ENCODE results near the gene CLEC2L. TPM values are rescaled to one million over a fixed set of nuclear protein-coding genes. Genes with fewer than 3 reads are reported as not detected.

Gene CLEC2L
- total RNA-seq, 5 donors from 2014 or later (not counting 1 experiment from before 2014, with no cell fraction given), result not detected

DNA sequence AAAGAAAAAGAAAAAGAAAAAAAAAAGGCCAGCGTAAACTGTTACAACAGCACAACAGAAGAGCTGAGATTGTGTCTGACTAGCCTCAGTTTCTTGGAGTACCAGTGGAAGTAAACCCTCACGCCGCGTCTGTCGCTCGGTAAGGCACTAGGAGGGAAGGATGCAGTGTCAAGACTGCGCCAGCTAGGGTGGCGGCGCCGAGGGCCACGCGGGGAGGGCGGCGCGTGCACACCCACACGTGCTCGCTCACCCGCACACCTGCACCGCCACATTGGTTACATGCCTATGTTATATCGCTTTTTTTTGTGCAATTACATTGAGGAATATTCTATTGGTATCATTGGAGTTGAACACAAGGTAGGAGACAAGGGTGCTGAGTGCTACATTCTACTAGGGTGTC, 48.2 kb downstream of the CLEC2L start:
- H3K27ac Mint-ChIP-seq, result no peak overlapping the region
- no peak overlapping the region for H3K4me3 ChIP-seq (ENCODE audit: control insufficient read depth in 1 of 2, extremely low read depth in 1 of 2, low read length in 1 of 2)
- no peaks in the 10 kb centered on the region for H3K9me3 ChIP-seq
- no peaks in the 10 kb centered on the region for H3K27me3 ChIP-seq (replicated peaks in 1 of 2; ENCODE audit: control insufficient read depth in 2 of 2, extremely low read depth in 1 of 2, insufficient read depth in 2 of 2, low read length in 1 of 2)
- H3K27ac ChIP-seq (ENCODE audit: low read length), result no peak overlapping the region
- no peak for ATAC-seq (replicated peaks in 1 of 4)
- DNase-seq, result no peak
- H3K36me3 ChIP-seq (ENCODE audit: control insufficient read depth in 2 of 2, extremely low read depth in 1 of 2, insufficient read depth in 1 of 2, low read length in 1 of 2), result peaks cover 17 to 25% of the 10 kb centered on the region in 2 donors
- 98% methylated on average over 18 of the region's 20 CpGs for WGBS (ENCODE audit: insufficient coverage)
- H3K4me1 Mint-ChIP-seq, result peaks cover 6 to 10% (median 7%) of the 10 kb centered on the region in 3 donors
- H3K36me3 Mint-ChIP-seq, result peaks cover 59% of the 10 kb centered on the region
- H3K4me3 Mint-ChIP-seq, result no peak overlapping the region
- H3K27me3 Mint-ChIP-seq, result no peaks in the 10 kb centered on the region
- H3K4me1 ChIP-seq (ENCODE audit: control insufficient read depth in 1 of 2, extremely low read depth in 1 of 2, insufficient read depth in 2 of 2, low read length in 2 of 2), result no peaks in the 10 kb centered on the region
- POLR2A ChIA-PET, result no interaction called here
- no peaks in the 10 kb centered on the region for H3K9me3 Mint-ChIP-seq
- CTCF ChIA-PET, result no interaction called here

GRCh38 chr7:139572071-139572470, 48.6 kb downstream of the CLEC2L start:
- Mint-ChIP-seq H3K27ac (no peak overlapping the region), H3K9me3 (no peaks in the 10 kb centered on the region), H3K27me3 (no peaks in the 10 kb centered on the region), H3K4me1 (peaks cover 2 to 6% (median 6%) of the 10 kb centered on the region in 3 donors), H3K4me3 (no peak overlapping the region), H3K36me3 (peaks cover 58% of the 10 kb centered on the region)
- 100% methylated on average over 1 of the region's 15 CpGs for WGBS (ENCODE audit: insufficient coverage)
- H3K4me1 ChIP-seq (ENCODE audit: control insufficient read depth in 1 of 2, extremely low read depth in 1 of 2, insufficient read depth in 2 of 2, low read length in 2 of 2), result no peaks in the 10 kb centered on the region
- CTCF ChIA-PET, result no interaction called here
- POLR2A ChIA-PET, result no interaction called here
- ATAC-seq (replicated peaks in 1 of 4) (no peak), DNase-seq (no peak)
- no peak overlapping the region for H3K4me3 ChIP-seq (ENCODE audit: control insufficient read depth in 1 of 2, extremely low read depth in 1 of 2, low read length in 1 of 2)
- peaks cover 17 to 25% of the 10 kb centered on the region in 2 donors for H3K36me3 ChIP-seq (ENCODE audit: control insufficient read depth in 2 of 2, extremely low read depth in 1 of 2, insufficient read depth in 1 of 2, low read length in 1 of 2)
- H3K9me3 ChIP-seq, result no peaks in the 10 kb centered on the region
- H3K27ac ChIP-seq (ENCODE audit: low read length), result no peak overlapping the region
- H3K27me3 ChIP-seq (replicated peaks in 1 of 2; ENCODE audit: control insufficient read depth in 2 of 2, extremely low read depth in 1 of 2, insufficient read depth in 2 of 2, low read length in 1 of 2), result no peaks in the 10 kb centered on the region

DNA sequence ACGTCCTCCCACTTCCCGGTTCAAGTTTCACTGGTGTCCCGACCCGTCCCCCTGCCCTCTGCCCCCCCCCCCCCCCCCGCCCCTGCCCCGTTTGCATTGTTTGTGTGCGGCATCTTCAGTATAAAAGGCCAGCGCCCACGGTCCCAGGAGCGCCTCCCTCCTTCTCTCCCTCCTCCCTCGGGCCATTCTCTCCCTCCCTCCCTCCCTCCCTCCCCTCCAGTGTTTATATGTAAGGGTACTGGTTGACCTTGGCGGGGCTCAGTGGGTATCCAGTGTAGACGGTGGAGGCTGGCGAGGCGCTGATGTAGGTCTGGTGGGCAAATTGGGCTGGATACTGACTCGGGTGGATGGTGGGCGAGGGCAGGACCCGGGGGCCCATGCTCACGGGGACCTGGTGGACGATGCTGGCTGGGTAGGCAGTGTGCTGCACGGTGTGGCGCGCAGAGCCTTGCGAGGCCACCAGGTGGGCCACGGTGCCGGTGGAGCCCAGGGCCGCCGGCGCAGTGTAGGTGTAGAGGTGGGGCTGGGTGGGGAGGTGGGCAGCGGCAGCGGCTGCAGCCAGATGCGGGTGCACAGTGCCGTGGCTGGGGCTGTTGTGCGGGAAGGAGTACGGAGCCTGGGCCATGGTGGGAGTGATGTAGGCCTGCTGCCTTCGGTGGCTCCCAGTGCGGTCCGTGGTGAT, 49.4 kb downstream of the CLEC2L start:
- H3K36me3 Mint-ChIP-seq, result peaks cover 54% of the 10 kb centered on the region
- H3K36me3 ChIP-seq (ENCODE audit: control insufficient read depth in 2 of 2, extremely low read depth in 1 of 2, insufficient read depth in 1 of 2, low read length in 1 of 2), result peaks cover 17 to 25% of the 10 kb centered on the region in 2 donors
- no peak overlapping the region for H3K4me3 Mint-ChIP-seq
- CTCF ChIA-PET, result no interaction called here
- no peak overlapping the region for H3K27ac ChIP-seq (ENCODE audit: low read length)
- POLR2A ChIA-PET, result no interaction called here
- 97% methylated on average over 27 of the region's 38 CpGs for WGBS (ENCODE audit: insufficient coverage)
- H3K27me3 ChIP-seq (replicated peaks in 1 of 2; ENCODE audit: control insufficient read depth in 2 of 2, extremely low read depth in 1 of 2, insufficient read depth in 2 of 2, low read length in 1 of 2), result no peaks in the 10 kb centered on the region
- DNase-seq (no peak), ATAC-seq (replicated peaks in 1 of 4) (no peak)
- peaks cover 0 to 4% (median 2%) of the 10 kb centered on the region in 3 donors for H3K4me1 Mint-ChIP-seq
- no peaks in the 10 kb centered on the region for H3K4me1 ChIP-seq (ENCODE audit: control insufficient read depth in 1 of 2, extremely low read depth in 1 of 2, insufficient read depth in 2 of 2, low read length in 2 of 2)
- H3K9me3 Mint-ChIP-seq, result no peaks in the 10 kb centered on the region
- H3K27ac Mint-ChIP-seq, result no peak overlapping the region
- H3K27me3 Mint-ChIP-seq, result no peaks in the 10 kb centered on the region
- no peak overlapping the region for H3K4me3 ChIP-seq (ENCODE audit: control insufficient read depth in 1 of 2, extremely low read depth in 1 of 2, low read length in 1 of 2)
- no peaks in the 10 kb centered on the region for H3K9me3 ChIP-seq

- Mint-ChIP-seq H3K4me3 (no peak overlapping the region), H3K27me3 (no peaks in the 10 kb centered on the region), H3K27ac (no peak overlapping the region), H3K36me3 (peaks cover 51% of the 10 kb centered on the region), H3K9me3 (no peaks in the 10 kb centered on the region), H3K4me1 (no peaks in the 10 kb centered on the region)
- ChIA-PET CTCF (interaction anchor here in 1 of 2 donors (0.7 kb wide), 1 partner anchor 73 kb away, joined by 4 read pairs; no protein-coding TSS in a partner anchor), POLR2A (no interaction called here)
- H3K4me3 ChIP-seq (ENCODE audit: control insufficient read depth in 1 of 2, extremely low read depth in 1 of 2, low read length in 1 of 2), result no peak overlapping the region
- peaks cover 13 to 23% of the 10 kb centered on the region in 2 donors for H3K36me3 ChIP-seq (ENCODE audit: control insufficient read depth in 2 of 2, extremely low read depth in 1 of 2, insufficient read depth in 1 of 2, low read length in 1 of 2)
- DNase-seq (no peak), ATAC-seq (replicated peaks in 1 of 4) (no peak)
- H3K9me3 ChIP-seq, result no peaks in the 10 kb centered on the region
- H3K27ac ChIP-seq (ENCODE audit: low read length), result no peak overlapping the region
- no peaks in the 10 kb centered on the region for H3K4me1 ChIP-seq (ENCODE audit: control insufficient read depth in 1 of 2, extremely low read depth in 1 of 2, insufficient read depth in 2 of 2, low read length in 2 of 2)
- no peaks in the 10 kb centered on the region for H3K27me3 ChIP-seq (replicated peaks in 1 of 2; ENCODE audit: control insufficient read depth in 2 of 2, extremely low read depth in 1 of 2, insufficient read depth in 2 of 2, low read length in 1 of 2)
- WGBS (ENCODE audit: insufficient coverage), result 94% methylated on average over 5 of the region's 9 CpGs
Observed at GRCh38 chr7:139573871-139574270, 50.4 kb downstream of the CLEC2L start.

- WGBS (ENCODE audit: insufficient coverage), result 90% methylated on average over 13 of the region's 16 CpGs
- no peak for DNase-seq
- Histone ChIP-seq H3K4me3 (ENCODE audit: control insufficient read depth in 1 of 2, extremely low read depth in 1 of 2, low read length in 1 of 2) (no peak overlapping the region), H3K4me1 (ENCODE audit: control insufficient read depth in 1 of 2, extremely low read depth in 1 of 2, insufficient read depth in 2 of 2, low read length in 2 of 2) (no peaks in the 10 kb centered on the region), H3K27me3 (replicated peaks in 1 of 2; ENCODE audit: control insufficient read depth in 2 of 2, extremely low read depth in 1 of 2, insufficient read depth in 2 of 2, low read length in 1 of 2) (no peaks in the 10 kb centered on the region), H3K9me3 (no peaks in the 10 kb centered on the region), H3K36me3 (ENCODE audit: control insufficient read depth in 2 of 2, extremely low read depth in 1 of 2, insufficient read depth in 1 of 2, low read length in 1 of 2) (peaks cover 9 to 30% of the 10 kb centered on the region in 2 donors), H3K27ac (ENCODE audit: low read length) (no peak overlapping the region)
- no peak for ATAC-seq (replicated peaks in 1 of 4)
- Mint-ChIP-seq H3K36me3 (peaks cover 53% of the 10 kb centered on the region), H3K9me3 (no peaks in the 10 kb centered on the region), H3K27me3 (no peaks in the 10 kb centered on the region), H3K4me3 (no peak overlapping the region), H3K4me1 (no peaks in the 10 kb centered on the region), H3K27ac (no peak overlapping the region)
- ChIA-PET CTCF (interaction anchor here in 1 of 2 donors (0.6 kb wide), 1 partner anchor 77 kb away, joined by 8 read pairs; no protein-coding TSS in a partner anchor), POLR2A (no interaction called here)
Observed at GRCh38 chr7:139574618-139575337, 51.3 kb downstream of the CLEC2L start.

DNA sequence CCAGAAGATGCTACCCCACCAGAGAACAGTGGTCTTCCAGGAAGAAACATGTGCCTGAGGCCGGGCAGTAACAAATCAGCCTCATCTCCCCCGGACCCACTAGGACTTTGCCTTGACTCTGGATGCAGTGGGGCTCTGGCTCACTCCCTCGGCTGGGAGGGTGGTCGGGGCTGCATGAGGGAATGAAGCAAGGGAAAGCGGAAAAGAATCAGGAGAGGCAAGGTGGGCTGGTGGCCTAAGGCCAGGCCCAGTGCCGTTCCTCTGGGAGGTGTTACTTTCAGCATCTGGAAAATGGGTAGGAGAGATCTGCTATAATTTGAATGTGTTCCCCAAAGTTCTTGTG, 51.8 kb downstream of the CLEC2L start:
- no peak for ATAC-seq (replicated peaks in 1 of 4)
- WGBS (ENCODE audit: insufficient coverage), result 98% methylated on average over 6 of the region's 6 CpGs
- H3K9me3 Mint-ChIP-seq, result no peaks in the 10 kb centered on the region
- H3K27me3 ChIP-seq (replicated peaks in 1 of 2; ENCODE audit: control insufficient read depth in 2 of 2, extremely low read depth in 1 of 2, insufficient read depth in 2 of 2, low read length in 1 of 2), result no peaks in the 10 kb centered on the region
- H3K4me1 Mint-ChIP-seq, result no peaks in the 10 kb centered on the region
- no peak overlapping the region for H3K4me3 ChIP-seq (ENCODE audit: control insufficient read depth in 1 of 2, extremely low read depth in 1 of 2, low read length in 1 of 2)
- H3K27me3 Mint-ChIP-seq, result no peaks in the 10 kb centered on the region
- H3K9me3 ChIP-seq, result no peaks in the 10 kb centered on the region
- POLR2A ChIA-PET, result no interaction called here
- peaks cover 56% of the 10 kb centered on the region for H3K36me3 Mint-ChIP-seq
- H3K4me3 Mint-ChIP-seq, result no peak overlapping the region
- DNase-seq, result no peak
- CTCF ChIA-PET, result no interaction called here
- H3K27ac ChIP-seq (ENCODE audit: low read length), result no peak overlapping the region
- no peaks in the 10 kb centered on the region for H3K4me1 ChIP-seq (ENCODE audit: control insufficient read depth in 1 of 2, extremely low read depth in 1 of 2, insufficient read depth in 2 of 2, low read length in 2 of 2)
- no peak overlapping the region for H3K27ac Mint-ChIP-seq
- H3K36me3 ChIP-seq (ENCODE audit: control insufficient read depth in 2 of 2, extremely low read depth in 1 of 2, insufficient read depth in 1 of 2, low read length in 1 of 2), result peaks cover 11 to 33% of the 10 kb centered on the region in 2 donors

All from T-cell (primary cell).